ENCODE measurements around the gene CFAP61.
A peak's percentile ranks its signal among the peaks of the same experiment; 100 is the strongest.

The CFAP61 gene

DNA sequence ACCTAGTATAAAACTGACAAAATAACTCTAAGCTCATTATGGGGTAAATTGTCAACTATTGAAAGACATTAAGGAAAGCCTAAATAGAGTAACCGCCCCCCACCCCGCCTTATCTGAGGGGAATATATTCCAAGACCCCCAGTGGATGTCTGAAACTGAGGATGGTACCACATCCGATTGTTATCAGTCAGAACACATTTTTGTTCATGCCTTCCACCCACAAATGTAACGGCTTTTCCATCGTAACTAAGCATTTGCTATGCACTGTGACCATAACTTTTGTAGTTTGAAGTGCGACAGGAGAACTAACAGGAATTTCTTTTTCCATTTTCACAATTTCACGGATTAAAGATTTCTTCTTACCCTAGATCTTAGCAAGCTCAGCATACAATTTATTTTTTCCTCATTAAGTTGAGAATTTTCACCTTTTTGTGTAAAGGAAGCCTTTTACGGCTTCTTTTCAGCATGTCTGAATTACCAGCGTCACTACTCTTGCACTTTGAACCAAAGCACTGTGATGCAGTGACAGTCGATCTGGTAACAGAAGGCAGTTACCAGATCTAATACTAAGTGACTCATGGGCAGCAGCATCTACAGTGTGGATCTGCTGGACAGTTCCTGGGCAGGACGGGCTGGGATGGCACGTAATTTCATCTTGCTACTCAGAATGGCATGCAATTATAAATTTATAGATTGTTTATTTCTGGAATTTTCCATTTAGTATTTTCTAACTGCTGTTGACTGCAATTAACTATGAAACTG, 11.8 kb downstream of the CFAP61 start:
- no peak for DNase-seq (ENCODE audit: low read depth)
- TF ChIP-seq, protein P1, sequence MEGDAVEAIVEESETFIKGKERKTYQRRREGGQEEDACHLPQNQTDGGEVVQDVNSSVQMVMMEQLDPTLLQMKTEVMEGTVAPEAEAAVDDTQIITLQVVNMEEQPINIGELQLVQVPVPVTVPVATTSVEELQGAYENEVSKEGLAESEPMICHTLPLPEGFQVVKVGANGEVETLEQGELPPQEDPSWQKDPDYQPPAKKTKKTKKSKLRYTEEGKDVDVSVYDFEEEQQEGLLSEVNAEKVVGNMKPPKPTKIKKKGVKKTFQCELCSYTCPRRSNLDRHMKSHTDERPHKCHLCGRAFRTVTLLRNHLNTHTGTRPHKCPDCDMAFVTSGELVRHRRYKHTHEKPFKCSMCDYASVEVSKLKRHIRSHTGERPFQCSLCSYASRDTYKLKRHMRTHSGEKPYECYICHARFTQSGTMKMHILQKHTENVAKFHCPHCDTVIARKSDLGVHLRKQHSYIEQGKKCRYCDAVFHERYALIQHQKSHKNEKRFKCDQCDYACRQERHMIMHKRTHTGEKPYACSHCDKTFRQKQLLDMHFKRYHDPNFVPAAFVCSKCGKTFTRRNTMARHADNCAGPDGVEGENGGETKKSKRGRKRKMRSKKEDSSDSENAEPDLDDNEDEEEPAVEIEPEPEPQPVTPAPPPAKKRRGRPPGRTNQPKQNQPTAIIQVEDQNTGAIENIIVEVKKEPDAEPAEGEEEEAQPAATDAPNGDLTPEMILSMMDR (conservative IDR thresholded peaks at IDR 0.05; ENCODE audit: low read depth, low read length): no peak
- H3K4me3 ChIP-seq (ENCODE audit: low read depth, low read length): no peak overlapping the region

- TF ChIP-seq, protein P1 (conservative IDR thresholded peaks at IDR 0.05; ENCODE audit: low read depth, low read length): no peak
- H3K4me3 ChIP-seq (ENCODE audit: low read depth, low read length): no peak overlapping the region
- DNase-seq (ENCODE audit: low read depth): no peak
Measured at GRCh38 chr20:20065361-20065760, 13.0 kb downstream of the CFAP61 start.

GRCh38 chr20:20070871-20071726, 18.8 kb downstream of the CFAP61 start:
- no peak overlapping the region for H3K4me3 ChIP-seq (ENCODE audit: low read depth, low read length)
- no peak for DNase-seq (ENCODE audit: low read depth)
- TF ChIP-seq, protein P1 (conservative IDR thresholded peaks at IDR 0.05; ENCODE audit: low read depth, low read length): no peak

DNA sequence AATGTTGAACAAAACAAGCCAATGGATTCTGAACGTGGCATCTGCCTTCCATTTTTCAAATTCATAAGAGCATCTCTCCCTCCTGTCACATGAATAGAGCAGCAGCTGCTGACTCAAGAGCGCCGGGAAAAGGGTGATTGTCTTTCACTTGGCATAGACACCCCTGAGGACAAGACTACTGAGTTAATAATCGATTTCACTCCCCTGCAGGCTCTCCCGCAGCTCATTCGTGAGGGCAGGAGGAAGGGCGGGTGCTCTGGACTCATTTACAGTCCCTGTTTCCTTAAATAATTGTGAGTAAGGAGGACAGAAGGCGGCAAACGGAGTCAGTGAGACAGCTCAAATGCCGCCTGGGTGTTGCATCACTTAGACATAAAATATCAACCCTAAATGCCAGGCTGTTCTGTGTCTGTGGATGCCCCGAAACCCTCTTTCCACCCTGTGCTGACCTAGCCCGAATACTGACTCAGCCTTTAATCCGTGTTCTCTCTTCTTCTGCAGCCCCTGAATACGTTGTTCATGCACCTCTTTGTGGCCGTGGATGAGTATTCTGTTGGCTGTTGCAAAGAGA, 21.6 kb downstream of the CFAP61 start:
- no peak for DNase-seq (ENCODE audit: low read depth)
- TF ChIP-seq, protein P1 (conservative IDR thresholded peaks at IDR 0.05; ENCODE audit: low read depth, low read length): no peak
- H3K4me3 ChIP-seq (ENCODE audit: low read depth, low read length): no peak overlapping the region

GRCh38 chr20:20075032-20075431, 22.7 kb downstream of the CFAP61 start:
- DNase-seq (ENCODE audit: low read depth): no peak
- H3K4me3 ChIP-seq (ENCODE audit: low read depth, low read length): no peak overlapping the region
- TF ChIP-seq, protein P1 (conservative IDR thresholded peaks at IDR 0.05; ENCODE audit: low read depth, low read length): no peak

- DNase-seq (ENCODE audit: low read depth): peak; percentile 89
- TF ChIP-seq, protein P1 (conservative IDR thresholded peaks at IDR 0.05; ENCODE audit: low read depth, low read length): no peak
- no peak overlapping the region for H3K4me3 ChIP-seq (ENCODE audit: low read depth, low read length)
Measured at GRCh38 chr20:20076297-20077065, 24.1 kb downstream of the CFAP61 start.

Data from choroid plexus epithelial cell (primary cell).